K562 (cell line): Measurements from ENCODE around the gene CRACR2B. TPM values are rescaled to one million over a fixed set of nuclear protein-coding genes. Genes with fewer than 3 reads are reported as not detected.

ENCODE experiments used
- ATAC-seq: fragments of 200-7000 bp; cut with Tn5 transposase; 3 replicates; pipeline ENCODE4 v1.9.1; 2020; ENCODE audit warnings: moderate library complexity
- BruUV-seq: library from RNA; stranded (reverse); fragments of 400-500 nt; replicated peaks from 2 replicates; lab custom pipeline; 2021; lab: Mats Ljungman, UMichigan
- CTCF ChIA-PET: fragments of 300-600 bp; formaldehyde crosslinking; extraction: SDS; loops from one replicate; lab custom pipeline; 2021; ENCODE audit warnings: low intra/inter-chr PET ratio; lab: Yijun Ruan, JAX
- POLR2A ChIA-PET: fragments of 300-600, 350-650 bp; sonication (Branson Sonifier 250); formaldehyde crosslinking; extraction: SDS; loops from one replicate; lab custom pipeline; 2021; ENCODE audit warnings: antibody characterized with exemption, inconsistent platforms; lab: Yijun Ruan, JAX
- DNase-seq, 4 experiments: peaks; one replicate each; pipeline versions ENCODE4 v3.0.0 to v3.0.0-alpha.2; 2011 to 2018; ENCODE audit warnings: low spot score in 3 of 4, mixed read lengths in 3 of 4; ENCODE audit errors: extremely low read depth in 1 of 4
- FAIRE-seq: peaks from 2 replicates; lab custom pipeline; 2011; peaks lifted over from hg19 to GRCh38; lab: Jason Lieb, UNC
- H2AFZ ChIP-seq: 2 replicates; pipeline ENCODE4 v1.6.0; 2011; ENCODE audit warnings: low read depth, low read length, control low read depth, inconsistent platforms
- H3K27ac ChIP-seq: fragments of 200-600 bp; 3 replicates; pipeline ENCODE4 v1.8.0; 2011; ENCODE audit warnings: low read depth, mild to moderate bottlenecking, control low read depth, inconsistent platforms, low read length, moderate library complexity, mixed read lengths; ENCODE audit errors: extremely low read depth
- H3K27me3 ChIP-seq, 2 experiments: fragments of 300-600 bp in 1 of 2; 2 replicates in 1 of 2; 3 replicates in 1 of 2; pipeline versions ENCODE4 v1.6.0 to v1.8.0; 2011; ENCODE audit warnings: inconsistent platforms in 2 of 2, low read length in 2 of 2, mild to moderate bottlenecking in 1 of 2, mixed read lengths in 1 of 2, moderate library complexity in 1 of 2; ENCODE audit not compliant: control insufficient read depth in 2 of 2, insufficient read depth in 2 of 2
- H3K36me3 ChIP-seq: fragments of 300-600 bp; 3 replicates; pipeline ENCODE4 v1.8.0; 2011; ENCODE audit warnings: mild to moderate bottlenecking, low read length, inconsistent platforms; ENCODE audit not compliant: control insufficient read depth, insufficient read depth
- H3K4me1 ChIP-seq, 2 experiments: fragments of 200-600 bp in 1 of 2; replicated peaks in 1 of 2; 2 replicates in 1 of 2; 3 replicates in 1 of 2; pipeline versions ENCODE4 v1.5.1 to v1.8.0; 2011; ENCODE audit warnings: inconsistent platforms in 2 of 2, low read length in 2 of 2, mild to moderate bottlenecking in 1 of 2, mixed read lengths in 1 of 2, moderate library complexity in 1 of 2; ENCODE audit not compliant: control insufficient read depth in 2 of 2, insufficient read depth in 2 of 2
- H3K4me2 ChIP-seq: 2 replicates; pipeline ENCODE4 v1.6.1; 2011; ENCODE audit warnings: low read length, control low read depth, inconsistent platforms, mixed read lengths; ENCODE audit not compliant: insufficient read depth
- H3K4me3 ChIP-seq: fragments of 200-600 bp; sonication (generic), shearing (Covaris generic); 2 replicates; pipeline ENCODE4 v1.5.1; 2016; ENCODE audit warnings: control low read depth, inconsistent platforms
- H3K79me2 ChIP-seq: fragments of 200-600 bp; 3 replicates; pipeline ENCODE4 v1.8.0; 2011; ENCODE audit warnings: low read length, inconsistent platforms; ENCODE audit not compliant: control insufficient read depth, insufficient read depth
- H3K9ac ChIP-seq, 2 experiments: 2 replicates each; pipeline versions ENCODE4 v1.6.0 to v1.6.1; 2011; ENCODE audit warnings: low read depth in 2 of 2, low read length in 2 of 2, control low read depth in 1 of 2, inconsistent platforms in 1 of 2, mild to moderate bottlenecking in 1 of 2, mixed read lengths in 1 of 2; ENCODE audit not compliant: insufficient read depth in 1 of 2
- H3K9me1 ChIP-seq: one replicate; pipeline ENCODE4 v1.6.0; 2011; ENCODE audit warnings: inconsistent platforms, mild to moderate bottlenecking, low read length, moderate library complexity; ENCODE audit not compliant: control insufficient read depth, insufficient read depth
- H3K9me3 ChIP-seq: replicated peaks from 2 replicates; pipeline ENCODE4 v1.5.1; 2011; ENCODE audit warnings: low read depth, low read length, inconsistent platforms; ENCODE audit not compliant: control insufficient read depth, insufficient read depth
- H4K20me1 ChIP-seq: replicated peaks from 2 replicates; pipeline ENCODE4 v1.6.1; 2011; ENCODE audit warnings: low read length, inconsistent platforms, mixed read lengths; ENCODE audit not compliant: control insufficient read depth, insufficient read depth
- ATF1 ChIP-seq, 2 experiments: fragments of 450-650 bp in 1 of 2; IDR thresholded peaks; 2 replicates each; pipeline ENCODE4 v1.6.1; 2016; ENCODE audit warnings: missing compliant biosample characterization in 1 of 2, missing genetic modification characterization in 1 of 2
- HDAC6 ChIP-seq: IDR thresholded peaks from 2 replicates; pipeline ENCODE4 v1.6.1; 2012; ENCODE audit warnings: low read depth, mild to moderate bottlenecking, control low read depth, inconsistent platforms, low read length, moderate library complexity
- HDGF ChIP-seq: fragments of 450-650 bp; IDR thresholded peaks from 2 replicates; pipeline ENCODE4 v1.6.1; 2016
- HLTF ChIP-seq: fragments of 450-650 bp; IDR thresholded peaks from 2 replicates; pipeline ENCODE4 v1.6.1; 2016
- KDM5B ChIP-seq: fragments of 200-600 bp; sonication (generic); IDR thresholded peaks from 2 replicates; pipeline ENCODE4 v1.6.1; 2012; ENCODE audit warnings: low read depth, mild to moderate bottlenecking, moderate library complexity, low read length, control low read depth, inconsistent platforms; ENCODE audit not compliant: insufficient replicate concordance
- LARP7 ChIP-seq: fragments of 450-650 bp; IDR thresholded peaks from 2 replicates; pipeline ENCODE4 v1.6.1; 2016
- PKNOX1 ChIP-seq: fragments of 450-650 bp; IDR thresholded peaks from 2 replicates; pipeline ENCODE4 v1.6.1; 2016
- PRDM10 ChIP-seq: fragments of 450-650 bp; IDR thresholded peaks from 2 replicates; pipeline ENCODE4 v1.6.1; 2018; ENCODE audit not compliant: partially characterized antibody
- RBFOX2 ChIP-seq: fragments of 200-400 bp; formaldehyde crosslinking; IDR thresholded peaks from 2 replicates; pipeline ENCODE4 v1.6.1; 2017; ENCODE audit warnings: low read depth, mild to moderate bottlenecking, low read length, moderate library complexity
- RBM22 ChIP-seq: fragments of 200-400 bp; formaldehyde crosslinking; IDR thresholded peaks from 2 replicates; pipeline ENCODE4 v1.6.1; 2018; ENCODE audit warnings: low read length, low read depth; ENCODE audit not compliant: poor library complexity, severe bottlenecking
- SREBF2 ChIP-seq: sonication (generic); formaldehyde crosslinking; IDR thresholded peaks from 2 replicates; pipeline ENCODE4 v1.4.0; 2020; ENCODE audit warnings: mild to moderate bottlenecking, missing genetic modification reagents
- TAF1 ChIP-seq: IDR thresholded peaks from 2 replicates; pipeline ENCODE4 v1.6.1; 2011; ENCODE audit warnings: mild to moderate bottlenecking, low read length, moderate library complexity; ENCODE audit not compliant: insufficient read depth, control insufficient read depth, severe bottlenecking; ENCODE audit errors: extremely low read depth
- YBX1 ChIP-seq: fragments of 450-650 bp; IDR thresholded peaks from 2 replicates; pipeline ENCODE4 v1.7.1; 2016; ENCODE audit warnings: mild to moderate bottlenecking
- ZNF780A ChIP-seq: fragments of 250-450 bp; sonication (Bioruptor Pico); IDR thresholded peaks from 2 replicates; pipeline ENCODE4 v1.5.0; 2021; ENCODE audit warnings: mild to moderate bottlenecking
- WGBS: fragments of 100-300 bp; shearing (Covaris generic); methylation state at CpG from one replicate; pipeline ENCODE4 v1.1.6; 2016; ENCODE audit warnings: low coverage, mixed read lengths; ENCODE audit not compliant: insufficient coverage; ENCODE audit errors: missing lambda C conversion rate; 5-methylcytosine and 5-hydroxymethylcytosine counted together
- in situ Hi-C: fragments of 300-500 bp; cut with MboI; formaldehyde crosslinking; loops from 4 replicates; pipeline ENCODE4 v1.15.0; 2018; ENCODE audit warnings: inconsistent platforms, mixed read lengths
- intact Hi-C: fragments of 100-400 bp; cut with micrococcal nuclease; formaldehyde crosslinking; loops from 2 replicates; pipeline ENCODE4 v1.14.2; 2022
- polyA plus RNA-seq, 8 experiments: library from polyadenylated mRNA; depleted of rRNA in 4 of 8; stranded (reverse) in 5 of 8; unstranded in 3 of 8; fragments of >200 nt; fragmentation: Nextera tagmentation in 2 of 8; fragmentation: Illumina TruSeq in 1 of 8; extraction: Ambion mirVana in 2 of 8; extraction: Trizol in 1 of 8; gene quantifications; 2 replicates each; pipeline versions ENCODE4 v1.2.1 to v1.2.3, GENCODE V29; 2011 to 2014; ENCODE audit warnings: inconsistent platforms in 1 of 8, missing spikeins in 1 of 8
- total RNA-seq, 7 experiments: library from RNA; depleted of rRNA in 6 of 7; stranded (reverse); fragments of >200 nt in 6 of 7; fragmentation: Illumina TruSeq in 2 of 7; extraction: Trizol in 2 of 7; gene quantifications; 2 replicates each; pipeline versions ENCODE4 v1.2.1 to v1.2.3, GENCODE V29; 2011 to 2021; ENCODE audit warnings: low replicate concordance in 1 of 7

The CRACR2B gene
- total and polyA plus RNA-seq, 9 of the 15 experiments (the other 6 are each of a cell fraction or from before 2014, with no cell fraction given): 0.10 to 51.0 (median 6.0) TPM

- CTCF ChIA-PET: no interaction called here
- peak overlapping the region; percentile 95 for H2AFZ ChIP-seq
- H3K4me1 ChIP-seq: peaks cover 20 to 91% of the 10 kb centered on the region in 2 experiments
- H4K20me1 ChIP-seq: peaks cover 7% of the 10 kb centered on the region
- H3K36me3 ChIP-seq: peaks cover 28% of the 10 kb centered on the region; the same call in 1 of the 3 replicates
- peak overlapping the region; percentile 87 for H3K4me3 ChIP-seq
- peak overlapping the region; percentile 94 for H3K27ac ChIP-seq
- WGBS: 40% methylated on average over 15 of the region's 23 CpGs
- no peaks in the 10 kb centered on the region for H3K9me3 ChIP-seq
- H3K4me2 ChIP-seq: peak overlapping the region; percentile 77
- in situ Hi-C loops: no loop called here
- H3K79me2 ChIP-seq: peaks cover 47% of the 10 kb centered on the region
- POLR2A ChIA-PET: interaction anchor here (0.7 to 2.3 kb wide), 5 partner anchors 8 to 33 kb away, joined by 3 to 11 read pairs (median 5); partner anchors contain the start of gene PNPLA2
- ATAC-seq (no peak), FAIRE-seq (no peak), DNase-seq (no peak)
- intact Hi-C loops: loop anchor here (2.0 kb wide), 1 partner anchor 27 kb away; the partner anchor contains the start of gene PIDD1
- H3K9me1 ChIP-seq: peaks cover 5% of the 10 kb centered on the region
- BruUV-seq: TSS peak; percentile 77
- peak; percentile 41 for TF ChIP-seq RBM22
- peak; percentile 29 for TF ChIP-seq KDM5B
- TF ChIP-seq PKNOX1: peak; percentile 24; the same call in 1 of the 2 replicates
- TF ChIP-seq HDGF: 0 out of 2 replicates have a peak, but pooled peaks have one; percentile 69
- no peak for TF ChIP-seq ZNF780A (CRISPR knock-in tag)
- TF ChIP-seq ATF1 (CRISPR knock-in tag; IDR thresholded peaks at IDR 0.05): 0 out of 2 replicates have a peak, but pooled peaks have one; percentile 1
- no peak for TF ChIP-seq ATF1 (tag; IDR thresholded peaks at IDR 0.05)
- peak; percentile 1; the same call in 1 of the 2 replicates for TF ChIP-seq RBFOX2
- peak; percentile 76 for TF ChIP-seq PRDM10
- TF ChIP-seq LARP7: no peak
- no peak for TF ChIP-seq HLTF
- no peak for TF ChIP-seq YBX1
- TF ChIP-seq TAF1: peak; percentile 1
- no peak for TF ChIP-seq SREBF2 (CRISPR knock-in tag)
- no peak for TF ChIP-seq HDAC6
- H3K27me3 ChIP-seq: no peaks in the 10 kb centered on the region
- H3K9ac ChIP-seq: peak overlapping the region; percentile 66 to 96
Measured at GRCh38 chr11:831961-832528, 4.3 kb downstream of the CRACR2B start.
